ENCODE results near the gene GOLGA8B. TPM values are rescaled to one million over a fixed set of nuclear protein-coding genes. Genes with fewer than 3 reads are reported as not detected.
"Not testable (repeated sequence)": the region's sequence is repeated elsewhere in the genome, so short reads cannot be mapped to it uniquely, and the experiment has no call there.

The GOLGA8B gene
- polyA plus RNA-seq, 1 donor: 126 TPM

DNA sequence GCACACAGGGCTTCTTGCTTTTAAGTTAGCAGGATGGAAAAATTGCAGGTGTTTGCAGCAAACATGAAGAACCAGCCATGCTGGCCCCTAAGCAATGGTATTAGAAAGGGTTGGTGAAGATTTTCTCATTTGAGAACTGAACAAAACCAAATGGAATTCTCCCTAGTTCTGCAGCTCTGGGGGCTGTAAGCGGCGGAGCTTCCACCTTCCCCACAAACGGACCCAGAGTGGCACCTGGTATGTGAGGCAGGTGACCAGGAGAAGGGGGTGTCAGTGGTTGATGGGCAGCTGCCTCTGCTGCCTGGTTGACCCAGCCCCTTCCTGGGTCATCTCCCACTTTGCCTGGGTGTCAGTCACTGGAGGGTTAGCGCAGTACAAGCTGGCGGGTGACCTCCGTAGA is 22.6 kb downstream of the GOLGA8B start:
- not testable (repeated sequence) for H3K27me3 ChIP-seq (ENCODE audit: control insufficient read depth, insufficient read depth, low read length); DNase-seq; H3K4me3 ChIP-seq (ENCODE audit: low read length); H3K27ac ChIP-seq (ENCODE audit: low read length); H3K4me1 ChIP-seq (ENCODE audit: control insufficient read depth, insufficient read depth, low read length); H3K36me3 ChIP-seq (ENCODE audit: control insufficient read depth, insufficient read depth, low read length); H3K9me3 ChIP-seq (ENCODE audit: control insufficient read depth, low read depth, low read length)
- WGBS (ENCODE audit: insufficient coverage, low lambda C conversion rate): no CpG with 5 or more reads among the region's 6 CpGs

DNA sequence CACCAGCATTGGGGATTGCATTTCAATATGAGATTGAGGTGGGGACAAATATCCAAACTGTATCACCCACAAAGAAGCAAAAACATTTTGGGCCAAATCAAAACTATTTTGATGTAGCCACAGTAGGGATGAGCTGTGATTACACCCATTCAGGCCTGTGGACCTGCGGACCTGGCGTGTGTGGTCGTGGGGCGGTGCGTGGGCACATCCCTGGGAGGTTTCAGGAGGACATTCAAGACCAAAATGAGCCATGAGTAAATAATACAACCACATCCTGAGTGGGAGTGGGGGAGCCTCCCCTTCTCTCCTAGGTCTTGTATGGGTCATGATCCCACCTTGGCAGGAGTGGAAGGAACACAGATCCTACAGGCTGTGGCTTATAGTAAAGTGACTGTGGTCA is 23.7 kb downstream of the GOLGA8B start:
- H3K9me3 ChIP-seq (ENCODE audit: control insufficient read depth, low read depth, low read length); DNase-seq; H3K36me3 ChIP-seq (ENCODE audit: control insufficient read depth, insufficient read depth, low read length); H3K27me3 ChIP-seq (ENCODE audit: control insufficient read depth, insufficient read depth, low read length); H3K4me1 ChIP-seq (ENCODE audit: control insufficient read depth, insufficient read depth, low read length); H3K4me3 ChIP-seq (ENCODE audit: low read length); H3K27ac ChIP-seq (ENCODE audit: low read length): not testable (repeated sequence)
- WGBS (ENCODE audit: insufficient coverage, low lambda C conversion rate): no CpG with 5 or more reads among the region's 5 CpGs

DNA sequence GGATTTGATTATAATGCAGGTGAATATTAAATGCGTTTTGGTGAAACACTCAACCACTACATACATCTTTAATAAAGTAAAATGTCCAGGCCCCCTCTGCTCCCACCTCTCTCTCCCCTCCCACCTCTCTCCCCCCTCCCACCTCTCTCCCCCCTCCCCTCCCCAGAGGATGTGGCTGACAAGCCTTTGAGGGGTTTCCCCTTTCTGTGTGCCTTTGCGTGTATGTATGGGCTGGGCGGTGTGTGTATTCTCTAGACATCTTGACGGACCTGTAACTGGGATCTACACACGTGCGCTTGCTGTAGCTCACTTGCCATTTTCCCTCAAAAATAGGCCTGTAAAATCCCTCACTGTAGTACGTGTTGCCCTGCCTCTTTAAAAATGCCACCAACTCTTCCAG is 28.3 kb downstream of the GOLGA8B start:
- not testable (repeated sequence) for H3K27me3 ChIP-seq (ENCODE audit: control insufficient read depth, insufficient read depth, low read length); H3K4me3 ChIP-seq (ENCODE audit: low read length); H3K36me3 ChIP-seq (ENCODE audit: control insufficient read depth, insufficient read depth, low read length); H3K27ac ChIP-seq (ENCODE audit: low read length); H3K4me1 ChIP-seq (ENCODE audit: control insufficient read depth, insufficient read depth, low read length); DNase-seq; H3K9me3 ChIP-seq (ENCODE audit: control insufficient read depth, low read depth, low read length)
- WGBS (ENCODE audit: insufficient coverage, low lambda C conversion rate): no CpG with 5 or more reads among the region's 7 CpGs

DNA sequence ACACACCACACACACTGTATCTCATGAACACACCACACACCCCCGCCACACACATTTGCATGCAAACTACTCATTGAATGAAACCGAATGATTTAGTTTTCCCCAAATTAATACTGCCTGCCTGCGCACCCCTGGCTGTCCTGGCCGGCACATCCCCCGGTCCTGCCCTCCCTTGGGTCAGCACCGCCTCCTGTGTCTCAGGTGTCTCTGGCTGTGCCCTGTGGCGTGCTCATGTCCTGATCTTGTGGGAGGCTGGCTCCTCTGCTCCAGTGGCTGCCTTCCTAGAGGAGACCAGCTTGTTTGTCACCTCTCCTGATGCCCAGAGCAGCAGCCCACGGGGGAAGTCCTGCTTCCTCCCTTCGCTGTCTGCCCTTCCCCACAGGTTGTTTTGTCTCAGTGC is 28.7 kb downstream of the GOLGA8B start:
- H3K4me1 ChIP-seq (ENCODE audit: control insufficient read depth, insufficient read depth, low read length); DNase-seq; H3K36me3 ChIP-seq (ENCODE audit: control insufficient read depth, insufficient read depth, low read length); H3K27me3 ChIP-seq (ENCODE audit: control insufficient read depth, insufficient read depth, low read length); H3K27ac ChIP-seq (ENCODE audit: low read length); H3K9me3 ChIP-seq (ENCODE audit: control insufficient read depth, low read depth, low read length); H3K4me3 ChIP-seq (ENCODE audit: low read length): not testable (repeated sequence)
- WGBS (ENCODE audit: insufficient coverage, low lambda C conversion rate): no CpG with 5 or more reads among the region's 9 CpGs

DNA sequence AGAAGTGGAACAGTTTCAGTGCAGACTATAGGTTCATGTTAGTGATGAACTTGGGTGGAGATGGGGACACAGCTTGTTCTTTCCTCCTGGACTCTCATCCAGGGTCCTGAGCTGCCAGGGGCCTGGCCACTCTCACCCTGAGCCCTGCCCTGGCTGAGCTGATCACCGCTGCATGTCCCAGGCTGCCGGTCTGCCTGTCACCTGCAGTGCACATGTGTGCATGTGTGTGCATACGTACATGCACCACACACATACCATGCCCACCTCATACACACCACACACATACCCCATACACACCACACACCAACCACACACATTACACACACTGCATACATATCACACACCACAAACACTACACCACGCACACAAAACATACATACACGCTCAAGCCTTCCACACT is 29.3 kb downstream of the GOLGA8B start:
- not testable (repeated sequence) for H3K4me3 ChIP-seq (ENCODE audit: low read length); H3K27me3 ChIP-seq (ENCODE audit: control insufficient read depth, insufficient read depth, low read length); H3K4me1 ChIP-seq (ENCODE audit: control insufficient read depth, insufficient read depth, low read length); H3K36me3 ChIP-seq (ENCODE audit: control insufficient read depth, insufficient read depth, low read length); H3K27ac ChIP-seq (ENCODE audit: low read length); H3K9me3 ChIP-seq (ENCODE audit: control insufficient read depth, low read depth, low read length); DNase-seq
- WGBS (ENCODE audit: insufficient coverage, low lambda C conversion rate): no CpG with 5 or more reads among the region's 5 CpGs

DNA sequence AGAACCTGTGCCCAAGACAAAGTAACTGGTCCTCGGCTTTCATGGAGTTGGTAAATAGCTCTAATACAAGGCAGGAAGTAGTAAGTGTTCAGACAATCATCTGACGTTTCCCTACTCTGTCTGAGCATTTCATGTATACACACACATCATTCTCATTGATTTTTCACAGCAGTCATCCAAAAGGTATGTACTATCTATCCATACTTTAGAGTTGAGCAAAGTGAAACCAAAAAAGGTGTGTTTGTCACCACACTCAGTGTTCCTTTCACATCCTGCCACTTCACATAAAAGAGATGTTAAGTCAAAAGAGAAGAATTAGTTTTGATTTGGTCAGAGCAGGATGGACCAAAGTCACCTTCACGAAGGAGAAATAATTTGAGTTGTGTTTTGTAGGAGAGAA is 33.3 kb downstream of the GOLGA8B start:
- H3K27ac ChIP-seq (ENCODE audit: low read length); DNase-seq; H3K4me3 ChIP-seq (ENCODE audit: low read length); H3K9me3 ChIP-seq (ENCODE audit: control insufficient read depth, low read depth, low read length); H3K27me3 ChIP-seq (ENCODE audit: control insufficient read depth, insufficient read depth, low read length); H3K36me3 ChIP-seq (ENCODE audit: control insufficient read depth, insufficient read depth, low read length); H3K4me1 ChIP-seq (ENCODE audit: control insufficient read depth, insufficient read depth, low read length): not testable (repeated sequence)
- WGBS (ENCODE audit: insufficient coverage, low lambda C conversion rate): no CpG with 5 or more reads among the region's 3 CpGs

DNA sequence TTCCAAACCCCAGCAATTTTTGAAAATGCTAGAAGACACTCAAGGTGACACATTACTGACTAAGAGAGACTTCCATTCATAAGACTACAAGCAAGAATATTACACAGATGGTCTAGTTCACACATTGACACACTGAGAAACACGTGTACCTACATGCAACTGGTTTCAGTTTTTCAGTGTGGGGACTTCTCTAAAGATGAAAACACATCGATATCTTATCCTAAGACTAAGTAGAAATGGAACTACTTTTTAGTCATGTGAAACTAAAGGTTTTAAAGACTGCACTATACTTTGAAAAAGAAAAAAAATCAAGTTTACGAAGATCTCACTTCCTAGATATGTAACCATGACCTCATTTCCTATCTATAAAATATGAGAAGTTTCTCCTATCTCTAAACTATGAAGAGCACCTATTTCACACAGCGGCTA is 34.1 kb downstream of the GOLGA8B start:
- H3K9me3 ChIP-seq (ENCODE audit: control insufficient read depth, low read depth, low read length); H3K27ac ChIP-seq (ENCODE audit: low read length); H3K4me3 ChIP-seq (ENCODE audit: low read length); H3K4me1 ChIP-seq (ENCODE audit: control insufficient read depth, insufficient read depth, low read length); DNase-seq; H3K27me3 ChIP-seq (ENCODE audit: control insufficient read depth, insufficient read depth, low read length); H3K36me3 ChIP-seq (ENCODE audit: control insufficient read depth, insufficient read depth, low read length): not testable (repeated sequence)
- WGBS (ENCODE audit: insufficient coverage, low lambda C conversion rate): no CpG with 5 or more reads among the region's 4 CpGs

DNA sequence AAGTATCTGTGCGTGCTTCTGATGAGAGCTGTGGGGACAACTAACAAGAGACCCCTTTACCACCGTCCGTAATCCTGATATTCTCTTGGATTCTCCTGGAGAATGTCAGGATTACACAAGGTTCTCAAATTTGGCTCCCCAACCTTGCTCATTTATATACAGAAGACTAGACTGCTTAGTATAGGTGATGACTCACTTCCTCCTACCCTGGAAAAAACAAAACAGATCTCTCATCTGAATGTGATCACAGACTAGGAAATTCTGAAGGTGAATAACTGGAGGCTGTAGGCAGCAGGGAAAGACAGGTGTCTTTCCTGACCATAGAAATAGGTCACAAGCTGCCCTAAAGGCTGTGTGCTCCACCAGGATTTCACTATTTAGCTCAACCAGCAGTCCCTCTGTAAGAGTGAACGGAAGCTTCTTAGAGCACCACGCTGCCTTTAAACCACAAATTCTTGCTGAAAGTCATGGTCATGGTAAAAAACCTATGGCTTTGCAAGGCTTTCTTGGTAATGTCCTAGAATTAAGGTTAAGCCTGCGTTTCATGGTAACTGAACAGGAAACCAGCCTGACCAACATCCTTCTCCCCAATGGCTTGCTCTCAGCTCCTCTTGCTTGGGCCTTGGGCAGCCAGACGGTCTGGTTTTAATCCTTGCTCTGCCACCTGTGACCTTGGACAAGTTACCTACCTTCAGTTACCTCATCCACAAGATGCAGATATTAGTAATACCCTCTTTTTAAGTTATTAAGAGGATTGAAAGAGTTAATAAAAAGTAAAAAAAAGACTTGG is 39.4 kb downstream of the GOLGA8B start:
- H3K4me3 ChIP-seq (ENCODE audit: low read length); H3K36me3 ChIP-seq (ENCODE audit: control insufficient read depth, insufficient read depth, low read length); H3K27me3 ChIP-seq (ENCODE audit: control insufficient read depth, insufficient read depth, low read length); H3K4me1 ChIP-seq (ENCODE audit: control insufficient read depth, insufficient read depth, low read length); H3K9me3 ChIP-seq (ENCODE audit: control insufficient read depth, low read depth, low read length); H3K27ac ChIP-seq (ENCODE audit: low read length); DNase-seq: not testable (repeated sequence)
- no CpG with 5 or more reads among the region's 7 CpGs for WGBS (ENCODE audit: insufficient coverage, low lambda C conversion rate)

DNA sequence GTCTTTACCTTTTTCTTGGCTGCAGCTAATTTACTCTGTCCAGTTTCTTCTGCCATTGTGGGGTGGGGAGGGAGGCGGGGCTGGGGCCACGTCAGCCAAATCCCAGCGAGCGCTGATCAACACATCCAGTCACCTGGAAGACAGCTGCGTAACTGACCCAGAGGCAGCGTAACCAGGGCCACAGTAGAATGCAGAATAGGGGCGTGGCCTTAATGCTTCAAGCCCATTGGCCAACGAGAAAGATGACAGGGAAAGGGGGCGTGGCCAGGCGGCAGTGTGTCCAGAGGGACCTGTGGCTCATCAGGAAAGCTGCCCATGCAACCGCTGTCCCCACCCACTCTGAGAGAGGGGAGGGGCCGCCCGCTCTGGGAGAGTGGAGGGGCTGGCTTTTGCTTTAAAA is 47.6 kb downstream of the GOLGA8B start:
- H3K9me3 ChIP-seq (ENCODE audit: control insufficient read depth, low read depth, low read length); H3K27me3 ChIP-seq (ENCODE audit: control insufficient read depth, insufficient read depth, low read length); H3K4me1 ChIP-seq (ENCODE audit: control insufficient read depth, insufficient read depth, low read length); H3K36me3 ChIP-seq (ENCODE audit: control insufficient read depth, insufficient read depth, low read length); H3K4me3 ChIP-seq (ENCODE audit: low read length); DNase-seq; H3K27ac ChIP-seq (ENCODE audit: low read length): not testable (repeated sequence)
- WGBS (ENCODE audit: insufficient coverage, low lambda C conversion rate): no CpG with 5 or more reads among the region's 13 CpGs
